AG09319 (cell line): Measurements from ENCODE around the gene HYOU1.
"Not testable (repeated sequence)": the region's sequence is repeated elsewhere in the genome, so short reads cannot be mapped to it uniquely, and the experiment has no call there.

Experiments
- DNase-seq: peaks from one replicate; pipeline ENCODE4 v3.0.0-alpha.2; 2010; ENCODE audit warnings: low read depth; ENCODE audit errors: extremely low read depth
- CTCF ChIP-seq: IDR thresholded peaks from 2 replicates; pipeline ENCODE4 v1.5.1; 2011; ENCODE audit warnings: low read depth, mild to moderate bottlenecking, inconsistent platforms, low read length, moderate library complexity

Gene HYOU1

GRCh38 chr11:119057000-119057769, at the start of gene HYOU1:
HYOU1 (minus strand) TSS chr11:119057205; CDS start chr11:119056160, 1,045 bp downstream.
- TF ChIP-seq CTCF: peak; percentile 30
- peak; percentile 92 for DNase-seq

- no peak for TF ChIP-seq CTCF
- no peak for DNase-seq
These were observed 46.8 kb upstream of the HYOU1 start for GRCh38 chr11:119103793-119104192.

- DNase-seq: not testable (repeated sequence)
These were observed 46.2 kb upstream of the HYOU1 start for GRCh38 chr11:119103161-119103664.

- no peak for TF ChIP-seq CTCF
- DNase-seq: peak; percentile 89
These were observed 44.9 kb upstream of the HYOU1 start, which contains the start of gene DPAGT1 for GRCh38 chr11:119101759-119102423. DPAGT1 (minus strand) TSS chr11:119101853; CDS start chr11:119101655, 198 bp downstream.

GRCh38 chr11:119100994-119101758, 44.2 kb upstream of the HYOU1 start:
- DNase-seq: no peak
- no peak for TF ChIP-seq CTCF

- peak; percentile 49 for TF ChIP-seq CTCF
- DNase-seq: no peak
These were observed 43.4 kb upstream of the HYOU1 start for GRCh38 chr11:119100246-119100970.

- DNase-seq: no peak
- no peak for TF ChIP-seq CTCF
These were observed 42.7 kb upstream of the HYOU1 start for GRCh38 chr11:119099711-119100110.
